HG03565 (cell line): ENCODE data around the gene MEN1.
A peak's percentile ranks its signal among the peaks of the same experiment; 100 is the strongest.
"Not testable (repeated sequence)": the region's sequence is repeated elsewhere in the genome, so short reads cannot be mapped to it uniquely, and the experiment has no call there.

Experiments used
- ATAC-seq: cut with Tn5 transposase; IDR thresholded peaks from one replicate; pipeline ENCODE4 v1.9.1; 2021; ENCODE audit warnings: mild to moderate bottlenecking, moderate library complexity; ENCODE audit not compliant: unreplicated experiment

Gene MEN1

GRCh38 chr11:64834031-64834722 is 23.8 kb upstream of the MEN1 start:
- ATAC-seq = no peak

- no peak for ATAC-seq
Measured at GRCh38 chr11:64833509-64833908, 23.2 kb upstream of the MEN1 start.

GRCh38 chr11:64833198-64833502 is 22.8 kb upstream of the MEN1 start:
- no peak for ATAC-seq

GRCh38 chr11:64832467-64833197 is 22.3 kb upstream of the MEN1 start:
- ATAC-seq = no peak

GRCh38 chr11:64831411-64831891 is 21.1 kb upstream of the MEN1 start:
- ATAC-seq = no peak

- ATAC-seq = no peak
Measured at GRCh38 chr11:64829536-64830251, 19.3 kb upstream of the MEN1 start.

GRCh38 chr11:64827451-64827839 is 17.1 kb upstream of the MEN1 start:
- ATAC-seq = no peak

GRCh38 chr11:64826578-64827450 is 16.5 kb upstream of the MEN1 start:
- ATAC-seq = no peak

GRCh38 chr11:64826062-64826461 is 15.7 kb upstream of the MEN1 start:
- no peak for ATAC-seq

- no peak for ATAC-seq
Measured at GRCh38 chr11:64823568-64824119, 13.3 kb upstream of the MEN1 start.

- no peak for ATAC-seq
Measured at GRCh38 chr11:64817476-64817875, 7.1 kb upstream of the MEN1 start.

GRCh38 chr11:64815433-64815832 is 5.1 kb upstream of the MEN1 start:
- ATAC-seq = not testable (repeated sequence)

GRCh38 chr11:64814712-64815187 is 4.4 kb upstream of the MEN1 start:
- peak; percentile 39 for ATAC-seq

GRCh38 chr11:64813826-64814225 is 3.5 kb upstream of the MEN1 start:
- ATAC-seq = no peak

GRCh38 chr11:64810891-64811272 is 531 bp upstream of the MEN1 start:
- ATAC-seq = peak; percentile 13

- no peak for ATAC-seq
Measured at GRCh38 chr11:64809781-64810241, 540 bp downstream of the MEN1 start.

GRCh38 chr11:64805481-64805880 is 4.9 kb downstream of the MEN1 start:
- ATAC-seq = no peak

- ATAC-seq = no peak
Measured at GRCh38 chr11:64804346-64805210, 5.8 kb downstream of the MEN1 start.

GRCh38 chr11:64803846-64804345 is 6.5 kb downstream of the MEN1 start:
- no peak for ATAC-seq
